Thyroid gland (tissue), 4 donors: Measurements from ENCODE around the gene PRDX6.

ENCODE experiments used
- CTCF ChIP-seq, 6 experiments: fragments of 200-600 bp in 3 of 6; fragments of 450-650 bp in 3 of 6; sonication (generic) in 3 of 6; IDR thresholded peaks; one replicate each; pipeline ENCODE4 v1.5.1; 2016 to 2019; ENCODE audit warnings: antibody characterized with exemption in 6 of 6, mild to moderate bottlenecking in 2 of 6, inconsistent platforms in 1 of 6, moderate library complexity in 1 of 6
- POLR2A ChIP-seq, 2 donors: fragments of 450-650 bp; IDR thresholded peaks; one replicate each; pipeline ENCODE4 v1.6.1; 2017; ENCODE audit warnings: antibody characterized with exemption in 2 of 2, mild to moderate bottlenecking in 2 of 2, moderate library complexity in 1 of 2

- TF ChIP-seq CTCF (IDR thresholded peaks at IDR 0.05) (no peak), POLR2A (IDR thresholded peaks at IDR 0.05) (no peak)
Measured at GRCh38 chr1:173508541-173508940, 31.4 kb downstream of the PRDX6 start.
